Mesothelial cell of epicardium (in vitro differentiated cells): ENCODE results near the gene HJV. TPM values are rescaled to one million over a fixed set of nuclear protein-coding genes. Genes with fewer than 3 reads are reported as not detected.
A peak's percentile ranks its signal among the peaks of the same experiment; 100 is the strongest.

ENCODE experiments used
- DNase-seq, 2 experiments: peaks; one replicate each; pipeline ENCODE4 v3.0.0; 2021; ENCODE audit warnings: low spot score in 2 of 2; ENCODE audit not compliant: unreplicated experiment in 2 of 2
- H3K27ac Mint-ChIP-seq: 2 replicates; pipeline ENCODE4 v1.8.0; 2021; ENCODE audit warnings: mixed read lengths
- H3K27me3 Mint-ChIP-seq: 2 replicates; pipeline ENCODE4 v1.8.0; 2021; ENCODE audit warnings: low read depth, mixed read lengths
- H3K36me3 Mint-ChIP-seq: 2 replicates; pipeline ENCODE4 v1.8.0; 2021; ENCODE audit warnings: mixed read lengths
- H3K4me1 Mint-ChIP-seq: 2 replicates; pipeline ENCODE4 v1.8.0; 2021; ENCODE audit warnings: mixed read lengths
- H3K4me3 Mint-ChIP-seq: 2 replicates; pipeline ENCODE4 v1.8.0; 2021; ENCODE audit warnings: mild to moderate bottlenecking, moderate library complexity, mixed read lengths
- H3K9me3 Mint-ChIP-seq: 2 replicates; pipeline ENCODE4 v1.8.0; 2021; ENCODE audit warnings: mixed read lengths
- CTCF ChIP-seq: fragments of 200-600 bp; sonication (generic); IDR thresholded peaks from one replicate; pipeline ENCODE4 v1.5.0; 2021; ENCODE audit warnings: antibody characterized with exemption; ENCODE audit not compliant: unreplicated experiment
- total RNA-seq: library from RNA; stranded (reverse); gene quantifications from 3 replicates; pipeline ENCODE4 v1.2.1, GENCODE V29; 2021

HJV gene
- total RNA-seq, 1 donor from 2014 or later: not detected

DNA sequence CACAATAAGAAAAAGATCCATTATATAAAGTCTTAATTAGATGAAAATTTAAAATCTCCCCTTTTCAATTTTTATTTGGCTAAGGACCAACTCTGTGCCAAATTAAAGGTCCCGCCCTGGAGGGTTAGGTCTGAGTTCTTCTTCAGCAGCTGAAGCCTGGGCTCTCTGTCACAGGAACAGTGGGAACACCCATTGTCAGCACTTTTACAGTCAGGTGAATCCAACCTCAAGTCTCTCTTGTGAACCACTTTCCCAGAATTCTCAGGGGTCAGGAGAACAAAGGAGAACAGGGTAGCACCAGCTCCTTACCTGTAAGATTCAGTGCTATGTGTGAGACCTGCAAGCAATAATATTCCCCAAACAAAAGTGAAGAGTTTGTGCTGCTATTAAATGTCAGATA lies 25.1 kb upstream of the HJV start:
- Mint-ChIP-seq H3K36me3 (no peaks in the 10 kb centered on the region), H3K9me3 (no peaks in the 10 kb centered on the region), H3K27me3 (no peaks in the 10 kb centered on the region), H3K27ac (no peak overlapping the region), H3K4me1 (peaks cover 2% of the 10 kb centered on the region), H3K4me3 (no peak overlapping the region)
- DNase-seq: no peak
- TF ChIP-seq CTCF: no peak

DNA sequence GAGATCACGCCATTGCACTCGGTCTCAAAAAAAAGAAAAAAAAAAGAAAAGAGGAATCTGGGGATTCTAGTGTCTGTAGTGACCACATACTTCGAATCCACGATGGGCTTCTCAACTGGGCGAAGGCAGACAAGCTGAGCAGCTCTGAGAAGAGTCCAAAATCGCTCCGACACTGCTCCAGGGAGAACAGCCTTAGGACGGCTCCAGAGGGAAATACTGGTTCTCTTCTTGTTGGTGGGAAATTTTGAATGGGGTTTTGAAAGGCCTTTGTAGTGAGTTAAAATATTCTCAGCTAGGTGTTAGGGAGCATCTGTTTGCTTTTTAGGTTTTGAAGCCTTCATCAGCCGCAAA lies 18.3 kb upstream of the HJV start:
- no peaks in the 10 kb centered on the region for H3K9me3 Mint-ChIP-seq
- H3K36me3 Mint-ChIP-seq: no peaks in the 10 kb centered on the region
- peaks cover 5% of the 10 kb centered on the region for H3K4me1 Mint-ChIP-seq
- no peak for DNase-seq
- peaks cover 6% of the 10 kb centered on the region for H3K27me3 Mint-ChIP-seq
- peak overlapping the region; percentile 98 for H3K27ac Mint-ChIP-seq
- no peak for TF ChIP-seq CTCF
- peak overlapping the region; percentile 99 for H3K4me3 Mint-ChIP-seq

DNA sequence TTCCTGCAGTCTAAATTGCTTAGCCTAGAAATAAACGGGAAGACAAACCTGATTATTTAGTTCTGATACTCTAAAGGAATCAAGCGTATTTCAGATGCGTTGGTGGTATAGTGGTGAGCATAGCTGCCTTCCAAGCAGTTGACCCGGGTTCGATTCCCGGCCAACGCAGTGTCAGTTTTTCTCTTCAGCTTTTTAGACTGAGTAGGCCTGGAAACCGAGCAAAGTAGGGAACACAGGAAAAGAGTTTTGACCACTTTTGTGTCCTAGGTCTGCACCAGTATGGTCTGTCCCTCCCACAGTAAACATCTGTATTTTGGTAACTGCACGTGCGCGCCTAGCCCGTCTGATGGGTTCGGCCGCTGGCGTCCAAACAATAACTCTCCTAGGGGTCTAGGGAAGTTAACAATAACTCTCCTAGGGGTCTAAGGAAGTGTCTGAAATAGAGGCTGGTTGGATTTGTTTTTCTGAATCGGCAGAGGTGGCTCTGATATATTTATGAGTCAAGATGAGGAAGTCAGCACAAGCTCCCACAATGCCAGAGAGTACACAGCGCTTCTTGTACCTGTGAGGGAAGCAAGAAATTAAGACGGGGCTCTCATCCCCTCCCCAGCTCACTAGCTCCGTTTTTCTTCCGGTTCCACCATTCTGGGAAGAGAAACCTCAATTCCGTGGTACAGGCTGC lies 15.6 kb upstream of the HJV start:
- Mint-ChIP-seq H3K4me1 (peaks cover 7% of the 10 kb centered on the region), H3K9me3 (no peaks in the 10 kb centered on the region), H3K27me3 (peaks cover 6% of the 10 kb centered on the region), H3K27ac (peak overlapping the region; percentile 98), H3K4me3 (peak overlapping the region; percentile 99), H3K36me3 (no peaks in the 10 kb centered on the region)
- no peak for TF ChIP-seq CTCF
- DNase-seq: peak; percentile 56 to 83

DNA sequence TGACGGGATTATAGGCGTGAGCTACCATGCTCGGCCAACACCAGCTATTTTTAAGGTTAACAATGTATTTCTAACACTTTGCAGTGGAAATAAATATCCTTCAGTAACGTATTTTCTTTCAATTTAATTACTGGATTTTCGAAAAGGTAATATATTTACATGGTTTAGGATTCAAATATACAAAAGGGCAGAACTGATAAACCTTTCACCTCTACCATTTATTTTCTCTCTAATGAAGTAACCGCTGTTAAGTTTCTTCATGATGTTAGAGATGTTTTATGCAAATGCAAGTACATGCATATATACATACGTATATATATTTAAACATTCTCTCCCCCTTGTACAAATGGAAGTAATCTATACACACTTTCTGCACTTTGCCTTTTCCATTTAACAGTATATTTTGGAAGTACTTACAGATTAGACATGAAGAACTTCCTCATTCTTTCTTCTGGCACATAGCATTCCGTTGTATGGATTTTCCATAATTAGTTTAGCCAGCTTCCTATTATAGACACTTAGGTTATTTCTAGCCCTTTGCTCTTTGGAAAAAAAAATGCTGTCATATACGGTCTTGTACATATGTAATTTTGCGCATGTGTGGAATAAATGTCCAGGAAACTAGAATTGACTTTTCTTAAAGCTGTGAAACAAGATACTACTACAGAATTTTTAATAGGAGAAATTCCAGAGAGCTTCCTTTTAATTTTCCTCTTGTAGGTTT lies 14.9 kb upstream of the HJV start:
- peak overlapping the region; percentile 98 for H3K27ac Mint-ChIP-seq
- TF ChIP-seq CTCF: no peak
- peak overlapping the region; percentile 99 for H3K4me3 Mint-ChIP-seq
- no peaks in the 10 kb centered on the region for H3K9me3 Mint-ChIP-seq
- H3K36me3 Mint-ChIP-seq: no peaks in the 10 kb centered on the region
- DNase-seq: no peak
- peaks cover 6% of the 10 kb centered on the region for H3K27me3 Mint-ChIP-seq
- peaks cover 7% of the 10 kb centered on the region for H3K4me1 Mint-ChIP-seq

GRCh38 chr1:146035048-146035423 lies 13.5 kb upstream of the HJV start:
- DNase-seq: no peak
- peak overlapping the region; percentile 98 for H3K27ac Mint-ChIP-seq
- TF ChIP-seq CTCF: no peak
- H3K9me3 Mint-ChIP-seq: no peaks in the 10 kb centered on the region
- H3K4me1 Mint-ChIP-seq: peaks cover 7% of the 10 kb centered on the region
- H3K36me3 Mint-ChIP-seq: no peaks in the 10 kb centered on the region
- H3K27me3 Mint-ChIP-seq: peaks cover 6% of the 10 kb centered on the region
- peak overlapping the region; percentile 99 for H3K4me3 Mint-ChIP-seq
